GM12878 (cell line): ENCODE results near the gene HTR4. TPM values are rescaled to one million over a fixed set of nuclear protein-coding genes. Genes with fewer than 3 reads are reported as not detected.

Experiments used
- ATAC-seq: fragments of 200-7000 bp; cut with Tn5 transposase; 3 replicates; pipeline ENCODE4 v1.9.1; 2020; ENCODE audit warnings: mild to moderate bottlenecking, moderate library complexity
- BruUV-seq: library from RNA; stranded (reverse); fragments of 400-500 nt; replicated peaks from 2 replicates; lab custom pipeline; 2021; lab: Mats Ljungman, UMichigan
- CTCF ChIA-PET: fragments of 300-600 bp; sonication (Branson Sonifier 250); formaldehyde crosslinking; extraction: SDS; loops from one replicate; lab custom pipeline; 2021; ENCODE audit warnings: inconsistent platforms; lab: Yijun Ruan, JAX
- POLR2A ChIA-PET: fragments of 350-600 bp; formaldehyde crosslinking; extraction: SDS; loops from one replicate; lab custom pipeline; 2021; ENCODE audit warnings: inconsistent platforms; lab: Charles Lee
- RAD21 ChIA-PET: fragments of 300-600 bp; sonication (Branson Sonifier 250); formaldehyde crosslinking; loops from one replicate; lab custom pipeline; 2023; ENCODE audit warnings: antibody characterized with exemption; ENCODE audit not compliant: unreplicated experiment; lab: Charles Lee
- SMC1A ChIA-PET: fragments of 300-600 bp; sonication (Branson Sonifier 250); formaldehyde crosslinking; loops from one replicate; lab custom pipeline; 2023; ENCODE audit not compliant: unreplicated experiment, uncharacterized antibody; lab: Charles Lee
- DNase-seq: peaks from one replicate; pipeline ENCODE4 v3.0.0-alpha.2; 2011; ENCODE audit warnings: low read depth, low spot score
- FAIRE-seq: peaks from 3 replicates; lab custom pipeline; 2011; peaks lifted over from hg19 to GRCh38; lab: Jason Lieb, UNC
- H2AFZ ChIP-seq: 2 replicates; pipeline ENCODE4 v1.6.0; 2011; ENCODE audit warnings: low read depth, low read length, control low read depth; ENCODE audit not compliant: control insufficient read depth
- H3K27ac ChIP-seq: 2 replicates; pipeline ENCODE4 v1.5.1; 2011; ENCODE audit warnings: control low read depth; ENCODE audit not compliant: control insufficient read depth, insufficient read depth
- H3K27me3 ChIP-seq, 2 experiments: replicated peaks in 1 of 2; 2 replicates each; pipeline versions ENCODE4 v1.6.0 to v1.6.1; 2011; ENCODE audit warnings: low read length in 1 of 2; ENCODE audit not compliant: control insufficient read depth in 2 of 2, insufficient read depth in 2 of 2
- H3K36me3 ChIP-seq, 2 experiments: 2 replicates each; pipeline ENCODE4 v1.5.1; 2011; ENCODE audit warnings: low read length in 1 of 2; ENCODE audit not compliant: control insufficient read depth in 2 of 2, insufficient read depth in 2 of 2
- H3K4me1 ChIP-seq: 2 replicates; pipeline ENCODE4 v1.6.1; 2011; ENCODE audit warnings: mild to moderate bottlenecking, low read length, moderate library complexity, mixed read lengths; ENCODE audit not compliant: control insufficient read depth, insufficient read depth
- H3K4me2 ChIP-seq: 2 replicates; pipeline ENCODE4 v1.6.0; 2011; ENCODE audit warnings: control low read depth; ENCODE audit not compliant: control insufficient read depth, insufficient read depth
- H3K4me3 ChIP-seq: fragments of 200-600 bp; sonication (generic); 2 replicates; pipeline ENCODE4 v1.5.1; 2016
- H3K79me2 ChIP-seq: 2 replicates; pipeline ENCODE4 v1.6.0; 2011; ENCODE audit warnings: low read length; ENCODE audit not compliant: control insufficient read depth, insufficient read depth
- H3K9ac ChIP-seq: 2 replicates; pipeline ENCODE4 v1.8.0; 2011; ENCODE audit warnings: low read length, control low read depth, mixed read lengths; ENCODE audit not compliant: control insufficient read depth, insufficient read depth
- H3K9me3 ChIP-seq: replicated peaks from 3 replicates; pipeline ENCODE4 v1.5.1; 2011; ENCODE audit warnings: mild to moderate bottlenecking, low read length; ENCODE audit not compliant: control insufficient read depth, insufficient read depth
- H4K20me1 ChIP-seq: 2 replicates; pipeline ENCODE4 v1.6.0; 2011; ENCODE audit not compliant: control insufficient read depth, insufficient read depth
- BCL11A ChIP-seq: IDR thresholded peaks from 2 replicates; pipeline ENCODE4 v1.6.1; 2011; ENCODE audit warnings: low read depth, low read length
- ESRRA ChIP-seq: IDR thresholded peaks from 2 replicates; pipeline ENCODE4 v1.6.1; 2012; ENCODE audit warnings: mild to moderate bottlenecking, low read length, improper control_type of control experiment
- EZH2 ChIP-seq: IDR thresholded peaks from 2 replicates; pipeline ENCODE4 v1.6.1; 2012; ENCODE audit warnings: low read depth, mild to moderate bottlenecking, control low read depth, inconsistent platforms, low read length, borderline replicate concordance; ENCODE audit not compliant: control insufficient read depth
- FOS ChIP-seq: IDR thresholded peaks from 3 replicates; pipeline ENCODE4 v1.6.1; 2011; ENCODE audit warnings: borderline replicate concordance; ENCODE audit not compliant: insufficient read length; ENCODE audit errors: extremely low read depth
- GATAD2B ChIP-seq: fragments of 450-650 bp; conservative IDR thresholded peaks from 2 replicates; pipeline ENCODE4 v1.6.1; 2017; ENCODE audit warnings: low read depth, mild to moderate bottlenecking, moderate library complexity
- IKZF1 ChIP-seq: fragments of 450-650 bp; conservative IDR thresholded peaks from 2 replicates; pipeline ENCODE4 v1.6.1; 2017; ENCODE audit warnings: antibody characterized with exemption, mild to moderate bottlenecking
- KLF5 ChIP-seq: fragments of 450-650 bp; IDR thresholded peaks from 2 replicates; pipeline ENCODE4 v1.6.1; 2014; ENCODE audit warnings: mild to moderate bottlenecking; ENCODE audit not compliant: partially characterized antibody
- NBN ChIP-seq: fragments of 450-650 bp; IDR thresholded peaks from 2 replicates; pipeline ENCODE4 v1.6.1; 2016
- PAX8 ChIP-seq: fragments of 450-650 bp; IDR thresholded peaks from 2 replicates; pipeline ENCODE4 v1.6.1; 2017; ENCODE audit warnings: mild to moderate bottlenecking, moderate library complexity
- SMAD5 ChIP-seq: IDR thresholded peaks from 2 replicates; pipeline ENCODE4 v1.6.1; 2016; ENCODE audit warnings: antibody characterized with exemption, low read depth
- SMARCA5 ChIP-seq: fragments of 450-650 bp; IDR thresholded peaks from 2 replicates; pipeline ENCODE4 v1.6.1; 2017; ENCODE audit warnings: mild to moderate bottlenecking
- SREBF1 ChIP-seq: IDR thresholded peaks from 2 replicates; pipeline ENCODE4 v1.6.1; 2012; ENCODE audit warnings: mild to moderate bottlenecking, low read length
- WGBS: methylation state at CpG from one replicate; pipeline ENCODE4 v1.1.6; 2016; ENCODE audit warnings: low lambda C conversion rate; ENCODE audit not compliant: insufficient replicate concordance, insufficient coverage; ENCODE audit errors: missing lambda C conversion rate; 5-methylcytosine and 5-hydroxymethylcytosine counted together
- in situ Hi-C: fragments of 300-500 bp; cut with MboI; formaldehyde crosslinking; loops from 9 replicates; pipeline ENCODE4 v1.14.3; 2018; ENCODE audit warnings: mixed read lengths
- intact Hi-C: fragments of 100-400 bp; cut with micrococcal nuclease; formaldehyde crosslinking; loops from one replicate; pipeline ENCODE4 v1.14.2; 2022; ENCODE audit not compliant: unreplicated experiment
- polyA plus RNA-seq, 11 experiments: library from polyadenylated mRNA; depleted of rRNA in 4 of 11; unstranded in 6 of 11; stranded (reverse) in 5 of 11; fragments of >200 nt; fragmentation: Nextera tagmentation in 4 of 11; fragmentation: Illumina TruSeq in 1 of 11; extraction: Ambion mirVana in 4 of 11; extraction: Trizol in 1 of 11; gene quantifications; 1 replicate in 1 of 11; 2 replicates in 10 of 11; pipeline versions ENCODE4 v1.2.1 to v1.2.3, GENCODE V29; 2011 to 2016; ENCODE audit warnings: inconsistent platforms in 2 of 11, missing spikeins in 2 of 11, low read depth in 1 of 11
- total RNA-seq, 4 experiments: library from RNA; depleted of rRNA in 3 of 4; stranded (reverse); fragments of >200 nt in 3 of 4; fragmentation: Illumina TruSeq in 1 of 4; extraction: Trizol in 1 of 4; gene quantifications; 2 replicates each; pipeline versions ENCODE4 v1.2.1 to v1.2.3, GENCODE V29; 2013 to 2021
- TF ChIP-seq, protein P1 (sequence below): IDR thresholded peaks from 2 replicates; pipeline ENCODE4 v1.6.1; 2011; ENCODE audit warnings: low read depth, mild to moderate bottlenecking, low read length, moderate library complexity, borderline replicate concordance; ENCODE audit errors: extremely low read depth
- TF ChIP-seq, protein P2 (sequence below): IDR thresholded peaks from 2 replicates; pipeline ENCODE4 v1.6.1; 2012; ENCODE audit warnings: low read length, inconsistent platforms
- TF ChIP-seq, protein P3 (sequence below): fragments of 450-650 bp; conservative IDR thresholded peaks from 2 replicates; pipeline ENCODE4 v1.6.1; 2017; ENCODE audit warnings: mild to moderate bottlenecking, moderate library complexity
- TF ChIP-seq, protein P4 (sequence below): IDR thresholded peaks from 2 replicates; pipeline ENCODE4 v1.6.1; 2011; ENCODE audit warnings: borderline replicate concordance, low read depth, mild to moderate bottlenecking, moderate library complexity, mixed read lengths, low read length; ENCODE audit not compliant: insufficient read depth; ENCODE audit errors: extremely low read length
- TF ChIP-seq, protein P5 (sequence below): fragments of 450-650 bp; IDR thresholded peaks from 2 replicates; pipeline ENCODE4 v1.6.1; 2016; ENCODE audit warnings: mild to moderate bottlenecking
- TF ChIP-seq, protein P6 (sequence below): fragments of 150-350 bp; IDR thresholded peaks from 2 replicates; pipeline ENCODE4 v1.6.1; 2014; ENCODE audit warnings: mild to moderate bottlenecking, low read depth, low read length

The HTR4 gene
- total and polyA plus RNA-seq, 10 of the 15 experiments (the other 5 are each of a cell fraction or from before 2014, with no cell fraction given): not detected

DNA sequence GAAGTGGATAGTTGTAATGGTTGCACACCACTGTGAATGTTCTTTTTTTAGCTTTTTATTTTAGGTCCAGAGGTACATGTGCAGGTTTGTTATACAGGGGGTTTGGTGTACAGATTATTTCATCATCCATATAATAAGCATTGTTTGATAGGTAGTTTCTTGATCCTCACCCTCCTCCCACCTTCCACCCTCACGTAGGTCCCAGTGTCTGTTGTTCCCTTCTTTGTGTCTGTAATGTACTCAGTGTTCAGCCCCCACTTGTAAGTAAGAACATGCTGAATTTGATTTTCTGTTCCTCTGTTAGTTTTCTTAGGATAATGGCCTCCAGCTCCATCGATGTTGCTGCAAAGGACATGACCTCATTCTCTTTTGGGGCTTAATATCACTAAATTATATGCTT is 99.7 kb downstream of the HTR4 start:
- H3K4me3 ChIP-seq: no peak overlapping the region
- intact Hi-C loops: no loop called here
- no peaks in the 10 kb centered on the region for H4K20me1 ChIP-seq
- H3K27me3 ChIP-seq: no peaks in the 10 kb centered on the region; a peak in 1 of 4 replicates
- no peak for FAIRE-seq
- SMC1A ChIA-PET: no interaction called here
- ATAC-seq: no peak
- WGBS: 8% methylated on average over 2 of the region's 2 CpGs
- POLR2A ChIA-PET: no interaction called here
- no peaks in the 10 kb centered on the region for H3K9me3 ChIP-seq
- H2AFZ ChIP-seq: no peak overlapping the region
- BruUV-seq: no TSS peak
- no peak overlapping the region for H3K27ac ChIP-seq
- no peaks in the 10 kb centered on the region for H3K79me2 ChIP-seq
- H3K9ac ChIP-seq: no peak overlapping the region
- no peak for DNase-seq
- RAD21 ChIA-PET: no interaction called here
- CTCF ChIA-PET: no interaction called here
- H3K36me3 ChIP-seq: no peaks in the 10 kb centered on the region
- TF ChIP-seq FOS (no peak), IKZF1 (no peak), SMARCA5 (no peak), SMAD5 (no peak), NBN (no peak), PAX8 (no peak), KLF5 (no peak), ESRRA (no peak), BCL11A (no peak), SREBF1 (no peak), GATAD2B (no peak), EZH2 (no peak)
- TF ChIP-seq, protein P1, sequence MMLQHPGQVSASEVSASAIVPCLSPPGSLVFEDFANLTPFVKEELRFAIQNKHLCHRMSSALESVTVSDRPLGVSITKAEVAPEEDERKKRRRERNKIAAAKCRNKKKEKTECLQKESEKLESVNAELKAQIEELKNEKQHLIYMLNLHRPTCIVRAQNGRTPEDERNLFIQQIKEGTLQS: no peak
- TF ChIP-seq, protein P2, sequence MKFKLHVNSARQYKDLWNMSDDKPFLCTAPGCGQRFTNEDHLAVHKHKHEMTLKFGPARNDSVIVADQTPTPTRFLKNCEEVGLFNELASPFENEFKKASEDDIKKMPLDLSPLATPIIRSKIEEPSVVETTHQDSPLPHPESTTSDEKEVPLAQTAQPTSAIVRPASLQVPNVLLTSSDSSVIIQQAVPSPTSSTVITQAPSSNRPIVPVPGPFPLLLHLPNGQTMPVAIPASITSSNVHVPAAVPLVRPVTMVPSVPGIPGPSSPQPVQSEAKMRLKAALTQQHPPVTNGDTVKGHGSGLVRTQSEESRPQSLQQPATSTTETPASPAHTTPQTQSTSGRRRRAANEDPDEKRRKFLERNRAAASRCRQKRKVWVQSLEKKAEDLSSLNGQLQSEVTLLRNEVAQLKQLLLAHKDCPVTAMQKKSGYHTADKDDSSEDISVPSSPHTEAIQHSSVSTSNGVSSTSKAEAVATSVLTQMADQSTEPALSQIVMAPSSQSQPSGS: no peak
- TF ChIP-seq, protein P3, sequence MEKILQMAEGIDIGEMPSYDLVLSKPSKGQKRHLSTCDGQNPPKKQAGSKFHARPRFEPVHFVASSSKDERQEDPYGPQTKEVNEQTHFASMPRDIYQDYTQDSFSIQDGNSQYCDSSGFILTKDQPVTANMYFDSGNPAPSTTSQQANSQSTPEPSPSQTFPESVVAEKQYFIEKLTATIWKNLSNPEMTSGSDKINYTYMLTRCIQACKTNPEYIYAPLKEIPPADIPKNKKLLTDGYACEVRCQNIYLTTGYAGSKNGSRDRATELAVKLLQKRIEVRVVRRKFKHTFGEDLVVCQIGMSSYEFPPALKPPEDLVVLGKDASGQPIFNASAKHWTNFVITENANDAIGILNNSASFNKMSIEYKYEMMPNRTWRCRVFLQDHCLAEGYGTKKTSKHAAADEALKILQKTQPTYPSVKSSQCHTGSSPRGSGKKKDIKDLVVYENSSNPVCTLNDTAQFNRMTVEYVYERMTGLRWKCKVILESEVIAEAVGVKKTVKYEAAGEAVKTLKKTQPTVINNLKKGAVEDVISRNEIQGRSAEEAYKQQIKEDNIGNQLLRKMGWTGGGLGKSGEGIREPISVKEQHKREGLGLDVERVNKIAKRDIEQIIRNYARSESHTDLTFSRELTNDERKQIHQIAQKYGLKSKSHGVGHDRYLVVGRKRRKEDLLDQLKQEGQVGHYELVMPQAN: no peak
- TF ChIP-seq, protein P4, sequence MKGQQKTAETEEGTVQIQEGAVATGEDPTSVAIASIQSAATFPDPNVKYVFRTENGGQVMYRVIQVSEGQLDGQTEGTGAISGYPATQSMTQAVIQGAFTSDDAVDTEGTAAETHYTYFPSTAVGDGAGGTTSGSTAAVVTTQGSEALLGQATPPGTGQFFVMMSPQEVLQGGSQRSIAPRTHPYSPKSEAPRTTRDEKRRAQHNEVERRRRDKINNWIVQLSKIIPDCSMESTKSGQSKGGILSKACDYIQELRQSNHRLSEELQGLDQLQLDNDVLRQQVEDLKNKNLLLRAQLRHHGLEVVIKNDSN: no peak
- TF ChIP-seq, protein P5, sequence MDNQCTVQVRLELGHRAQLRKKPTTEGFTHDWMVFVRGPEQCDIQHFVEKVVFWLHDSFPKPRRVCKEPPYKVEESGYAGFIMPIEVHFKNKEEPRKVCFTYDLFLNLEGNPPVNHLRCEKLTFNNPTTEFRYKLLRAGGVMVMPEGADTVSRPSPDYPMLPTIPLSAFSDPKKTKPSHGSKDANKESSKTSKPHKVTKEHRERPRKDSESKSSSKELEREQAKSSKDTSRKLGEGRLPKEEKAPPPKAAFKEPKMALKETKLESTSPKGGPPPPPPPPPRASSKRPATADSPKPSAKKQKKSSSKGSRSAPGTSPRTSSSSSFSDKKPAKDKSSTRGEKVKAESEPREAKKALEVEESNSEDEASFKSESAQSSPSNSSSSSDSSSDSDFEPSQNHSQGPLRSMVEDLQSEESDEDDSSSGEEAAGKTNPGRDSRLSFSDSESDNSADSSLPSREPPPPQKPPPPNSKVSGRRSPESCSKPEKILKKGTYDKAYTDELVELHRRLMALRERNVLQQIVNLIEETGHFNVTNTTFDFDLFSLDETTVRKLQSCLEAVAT: no peak
- TF ChIP-seq, protein P6, sequence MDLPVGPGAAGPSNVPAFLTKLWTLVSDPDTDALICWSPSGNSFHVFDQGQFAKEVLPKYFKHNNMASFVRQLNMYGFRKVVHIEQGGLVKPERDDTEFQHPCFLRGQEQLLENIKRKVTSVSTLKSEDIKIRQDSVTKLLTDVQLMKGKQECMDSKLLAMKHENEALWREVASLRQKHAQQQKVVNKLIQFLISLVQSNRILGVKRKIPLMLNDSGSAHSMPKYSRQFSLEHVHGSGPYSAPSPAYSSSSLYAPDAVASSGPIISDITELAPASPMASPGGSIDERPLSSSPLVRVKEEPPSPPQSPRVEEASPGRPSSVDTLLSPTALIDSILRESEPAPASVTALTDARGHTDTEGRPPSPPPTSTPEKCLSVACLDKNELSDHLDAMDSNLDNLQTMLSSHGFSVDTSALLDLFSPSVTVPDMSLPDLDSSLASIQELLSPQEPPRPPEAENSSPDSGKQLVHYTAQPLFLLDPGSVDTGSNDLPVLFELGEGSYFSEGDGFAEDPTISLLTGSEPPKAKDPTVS: no peak
- H3K4me1 ChIP-seq: no peaks in the 10 kb centered on the region
- in situ Hi-C loops: no loop called here
- no peak overlapping the region for H3K4me2 ChIP-seq
